ENCODE data around the gene SMYD3.

DNA sequence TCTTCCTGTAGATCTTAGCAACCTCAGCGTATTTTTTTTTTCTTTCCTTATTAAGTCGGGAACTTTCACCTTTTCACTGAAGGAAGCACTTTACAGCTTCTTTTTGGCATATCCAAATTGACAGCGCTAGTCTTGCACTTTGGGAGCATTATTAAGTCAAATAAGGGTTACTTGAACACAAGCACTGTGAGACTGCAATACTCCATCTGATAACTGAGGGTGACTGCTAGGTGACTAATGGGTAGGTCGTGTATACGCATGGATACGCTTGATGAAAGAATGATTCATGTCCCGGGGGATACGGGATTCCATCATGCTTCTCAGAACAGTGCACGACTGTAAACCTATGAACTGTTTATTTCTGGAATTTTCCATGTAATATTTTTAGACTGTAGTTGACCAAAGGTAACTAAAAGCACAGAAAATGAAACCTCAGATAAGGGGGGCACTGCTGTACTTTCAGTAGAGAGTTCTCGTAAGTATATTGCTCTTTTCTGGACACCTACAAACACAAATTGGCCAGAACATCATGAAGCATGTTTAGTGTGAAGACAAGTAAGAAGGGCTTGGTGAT lies 364.7 kb downstream of the SMYD3 start:
- TF ChIP-seq, protein P1, sequence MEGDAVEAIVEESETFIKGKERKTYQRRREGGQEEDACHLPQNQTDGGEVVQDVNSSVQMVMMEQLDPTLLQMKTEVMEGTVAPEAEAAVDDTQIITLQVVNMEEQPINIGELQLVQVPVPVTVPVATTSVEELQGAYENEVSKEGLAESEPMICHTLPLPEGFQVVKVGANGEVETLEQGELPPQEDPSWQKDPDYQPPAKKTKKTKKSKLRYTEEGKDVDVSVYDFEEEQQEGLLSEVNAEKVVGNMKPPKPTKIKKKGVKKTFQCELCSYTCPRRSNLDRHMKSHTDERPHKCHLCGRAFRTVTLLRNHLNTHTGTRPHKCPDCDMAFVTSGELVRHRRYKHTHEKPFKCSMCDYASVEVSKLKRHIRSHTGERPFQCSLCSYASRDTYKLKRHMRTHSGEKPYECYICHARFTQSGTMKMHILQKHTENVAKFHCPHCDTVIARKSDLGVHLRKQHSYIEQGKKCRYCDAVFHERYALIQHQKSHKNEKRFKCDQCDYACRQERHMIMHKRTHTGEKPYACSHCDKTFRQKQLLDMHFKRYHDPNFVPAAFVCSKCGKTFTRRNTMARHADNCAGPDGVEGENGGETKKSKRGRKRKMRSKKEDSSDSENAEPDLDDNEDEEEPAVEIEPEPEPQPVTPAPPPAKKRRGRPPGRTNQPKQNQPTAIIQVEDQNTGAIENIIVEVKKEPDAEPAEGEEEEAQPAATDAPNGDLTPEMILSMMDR (IDR thresholded peaks at IDR 0.05) = no peak
- no peak for TF ChIP-seq POLR2A (IDR thresholded peaks at IDR 0.05)
